Calu3 (cell line): ENCODE data around the gene BTRC. TPM values are rescaled to one million over a fixed set of nuclear protein-coding genes. Genes with fewer than 3 reads are reported as not detected.

ENCODE experiments used
- BruUV-seq: library from RNA; stranded (reverse); fragments of 400-500 nt; replicated peaks from 2 replicates; lab custom pipeline; 2021; lab: Mats Ljungman, UMichigan
- CTCF ChIA-PET: fragments of 300-600 bp; sonication (Branson Sonifier 250); formaldehyde crosslinking; loops from one replicate; lab custom pipeline; 2022; ENCODE audit warnings: antibody characterized with exemption; lab: Charles Lee
- DNase-seq: peaks from one replicate; pipeline ENCODE4 v3.0.0; 2022
- H3K27ac Mint-ChIP-seq: one replicate; pipeline ENCODE4 v1.8.0; 2022; ENCODE audit warnings: mixed read lengths; ENCODE audit not compliant: unreplicated experiment
- H3K27me3 Mint-ChIP-seq: one replicate; pipeline ENCODE4 v1.8.0; 2022; ENCODE audit warnings: mixed read lengths; ENCODE audit not compliant: unreplicated experiment
- H3K36me3 Mint-ChIP-seq: one replicate; pipeline ENCODE4 v1.8.0; 2022; ENCODE audit warnings: mild to moderate bottlenecking, moderate library complexity, mixed read lengths; ENCODE audit not compliant: insufficient read depth, unreplicated experiment
- H3K4me1 Mint-ChIP-seq: one replicate; pipeline ENCODE4 v1.8.0; 2022; ENCODE audit warnings: mild to moderate bottlenecking, low read depth, mixed read lengths; ENCODE audit not compliant: unreplicated experiment
- H3K4me3 Mint-ChIP-seq: one replicate; pipeline ENCODE4 v1.8.0; 2022; ENCODE audit warnings: mild to moderate bottlenecking, low read depth, moderate library complexity, mixed read lengths; ENCODE audit not compliant: unreplicated experiment
- H3K9me3 Mint-ChIP-seq: one replicate; pipeline ENCODE4 v1.8.0; 2022; ENCODE audit warnings: low read depth, mixed read lengths; ENCODE audit not compliant: unreplicated experiment
- CTCF ChIP-seq: fragments of 200-600 bp; IDR thresholded peaks from one replicate; pipeline ENCODE4 v1.8.0; 2022; ENCODE audit warnings: antibody characterized with exemption; ENCODE audit not compliant: unreplicated experiment
- intact Hi-C: fragments of 100-400 bp; cut with micrococcal nuclease; formaldehyde crosslinking; loops from one replicate; pipeline ENCODE4 v1.10.0; 2022; ENCODE audit not compliant: unreplicated experiment
- total RNA-seq: library from RNA; stranded (reverse); gene quantifications from 2 replicates; pipeline ENCODE4 v1.2.3, GENCODE V29; 2022

Gene BTRC
- total RNA-seq, 1 experiment from 2014 or later = 7.9 TPM

GRCh38 chr10:101576211-101576863 is 222.4 kb downstream of the BTRC start:
- Mint-ChIP-seq H3K36me3 (peaks cover 3% of the 10 kb centered on the region), H3K27me3 (peaks cover 1% of the 10 kb centered on the region), H3K27ac (no peak overlapping the region), H3K4me1 (no peaks in the 10 kb centered on the region), H3K4me3 (no peak overlapping the region), H3K9me3 (no peaks in the 10 kb centered on the region)
- CTCF ChIA-PET = interaction anchor here (0.6 to 1.2 kb wide), 2 partner anchors 268 to 510 kb away, joined by 3 read pairs; no protein-coding TSS in a partner anchor
- no peak for DNase-seq
- no TSS peak for BruUV-seq
- intact Hi-C loops = no loop called here
- no peak for TF ChIP-seq CTCF

GRCh38 chr10:101577121-101577871 is 223.3 kb downstream of the BTRC start:
- Mint-ChIP-seq H3K4me3 (no peak overlapping the region), H3K9me3 (no peaks in the 10 kb centered on the region), H3K27me3 (no peaks in the 10 kb centered on the region), H3K36me3 (peaks cover 4% of the 10 kb centered on the region), H3K27ac (no peak overlapping the region), H3K4me1 (no peaks in the 10 kb centered on the region)
- no peak for TF ChIP-seq CTCF
- DNase-seq = no peak
- CTCF ChIA-PET = interaction anchor here (1.2 kb wide), 1 partner anchor 511 kb away, joined by 3 read pairs; no protein-coding TSS in a partner anchor
- no TSS peak for BruUV-seq
- intact Hi-C loops = no loop called here

- no peaks in the 10 kb centered on the region for H3K9me3 Mint-ChIP-seq
- H3K27me3 Mint-ChIP-seq = no peaks in the 10 kb centered on the region
- H3K36me3 Mint-ChIP-seq = peaks cover 4% of the 10 kb centered on the region
- DNase-seq = no peak
- H3K4me3 Mint-ChIP-seq = no peak overlapping the region
- CTCF ChIA-PET = interaction anchor here (0.7 kb wide), 1 partner anchor 388 kb away, joined by 3 read pairs; no protein-coding TSS in a partner anchor
- TF ChIP-seq CTCF = no peak
- no peak overlapping the region for H3K27ac Mint-ChIP-seq
- H3K4me1 Mint-ChIP-seq = no peaks in the 10 kb centered on the region
- no TSS peak for BruUV-seq
- intact Hi-C loops = no loop called here
Measured at GRCh38 chr10:101578192-101578591, 224.2 kb downstream of the BTRC start.

- no peaks in the 10 kb centered on the region for H3K9me3 Mint-ChIP-seq
- CTCF ChIA-PET = interaction anchor here (0.9 kb wide), 1 partner anchor 9 kb away, joined by 3 read pairs; no protein-coding TSS in a partner anchor
- no peak for DNase-seq
- H3K27ac Mint-ChIP-seq = no peak overlapping the region
- BruUV-seq = no TSS peak
- peaks cover 4% of the 10 kb centered on the region for H3K36me3 Mint-ChIP-seq
- H3K4me3 Mint-ChIP-seq = no peak overlapping the region
- no peaks in the 10 kb centered on the region for H3K27me3 Mint-ChIP-seq
- no peak for TF ChIP-seq CTCF
- no peaks in the 10 kb centered on the region for H3K4me1 Mint-ChIP-seq
- intact Hi-C loops = no loop called here
Measured at GRCh38 chr10:101578803-101579515, 225.0 kb downstream of the BTRC start.
